A673 (cell line): Measurements from ENCODE around the gene PRRT1. TPM values are rescaled to one million over a fixed set of nuclear protein-coding genes. Genes with fewer than 3 reads are reported as not detected.

Experiments
- BruUV-seq: library from RNA; stranded (reverse); fragments of 400-500 nt; replicated peaks from 2 replicates; lab custom pipeline; 2021; lab: Mats Ljungman, UMichigan
- CTCF ChIA-PET: fragments of 300-600 bp; sonication (Branson Sonifier 250); formaldehyde crosslinking; loops from one replicate; lab custom pipeline; 2022; ENCODE audit warnings: antibody characterized with exemption; lab: Charles Lee
- POLR2A ChIA-PET: fragments of 300-600 bp; sonication (Branson Sonifier 250); formaldehyde crosslinking; loops from one replicate; lab custom pipeline; 2022; ENCODE audit warnings: antibody characterized with exemption; ENCODE audit not compliant: low non-redundant PET; lab: Charles Lee
- DNase-seq: peaks from one replicate; pipeline ENCODE4 v3.0.0-alpha.2; 2015; ENCODE audit warnings: low spot score
- H3K27ac ChIP-seq: fragments of 200-600 bp; sonication (generic); 2 replicates; pipeline ENCODE4 v1.5.1; 2016; ENCODE audit warnings: mixed run types, low read depth, mild to moderate bottlenecking, mixed read lengths, antibody characterized with exemption, low read length; ENCODE audit not compliant: poor library complexity, severe bottlenecking
- H3K27me3 ChIP-seq: fragments of 200-600 bp; sonication (generic); replicated peaks from 2 replicates; pipeline ENCODE4 v1.6.1; 2017; ENCODE audit warnings: mixed run types, low read depth, mild to moderate bottlenecking, mixed read lengths, antibody characterized with exemption, low read length; ENCODE audit not compliant: insufficient read depth, poor library complexity
- H3K36me3 ChIP-seq: fragments of 200-600 bp; sonication (generic); 2 replicates; pipeline ENCODE4 v1.6.1; 2016; ENCODE audit warnings: mixed run types, mild to moderate bottlenecking, mixed read lengths, antibody characterized with exemption, low read length; ENCODE audit not compliant: insufficient read depth, poor library complexity, severe bottlenecking
- H3K4me1 ChIP-seq: fragments of 200-600 bp; sonication (generic); 2 replicates; pipeline ENCODE4 v1.6.1; 2017; ENCODE audit warnings: mixed run types, mild to moderate bottlenecking, mixed read lengths, antibody characterized with exemption, low read length; ENCODE audit not compliant: insufficient read depth, poor library complexity, severe bottlenecking
- H3K4me3 ChIP-seq: fragments of 200-600 bp; sonication (generic); 2 replicates; pipeline ENCODE4 v1.5.1; 2016; ENCODE audit warnings: low read depth, mixed run types, mild to moderate bottlenecking, mixed read lengths, low read length; ENCODE audit not compliant: poor library complexity, severe bottlenecking
- H3K9me3 ChIP-seq: fragments of 200-600 bp; sonication (generic); 2 replicates; pipeline ENCODE4 v1.6.1; 2016; ENCODE audit warnings: mixed run types, low read depth, mild to moderate bottlenecking, mixed read lengths, antibody characterized with exemption, low read length; ENCODE audit not compliant: poor library complexity, severe bottlenecking
- CTCF ChIP-seq: fragments of 300-800, 200-600 bp; sonication (generic); conservative IDR thresholded peaks from 2 replicates; pipeline ENCODE4 v1.5.1; 2017; ENCODE audit warnings: low read depth, mild to moderate bottlenecking, antibody characterized with exemption, low read length, moderate library complexity, mixed read lengths
- EZH2 ChIP-seq: fragments of 200-600 bp; sonication (generic); IDR thresholded peaks from 2 replicates; pipeline ENCODE4 v1.6.1; 2017; ENCODE audit warnings: borderline replicate concordance, low read depth, mild to moderate bottlenecking, mixed read lengths, antibody characterized with exemption, low read length; ENCODE audit not compliant: poor library complexity, severe bottlenecking
- intact Hi-C: fragments of 100-400 bp; cut with micrococcal nuclease; formaldehyde crosslinking; loops from one replicate; pipeline ENCODE4 v1.10.0; 2022; ENCODE audit not compliant: unreplicated experiment
- total RNA-seq: library from RNA; stranded (reverse); gene quantifications from 2 replicates; pipeline ENCODE4 v1.2.3, GENCODE V29; 2021

Gene PRRT1
- total RNA-seq, 1 experiment from 2014 or later: 4.5 TPM

GRCh38 chr6:32113386-32114352 is 38.1 kb downstream of the PRRT1 start:
- intact Hi-C loops: no loop called here
- no TSS peak for BruUV-seq
- Histone ChIP-seq H3K4me3 (no peak overlapping the region), H3K36me3 (peaks cover 22% of the 10 kb centered on the region), H3K4me1 (peaks cover 3% of the 10 kb centered on the region), H3K27me3 (peaks cover 5% of the 10 kb centered on the region), H3K9me3 (no peaks in the 10 kb centered on the region), H3K27ac (no peak overlapping the region)
- ChIA-PET POLR2A (no interaction called here), CTCF (no interaction called here)
- TF ChIP-seq CTCF: no peak
- no peak for TF ChIP-seq EZH2
- no peak for DNase-seq

GRCh38 chr6:32112431-32112980 is 39.2 kb downstream of the PRRT1 start:
- Histone ChIP-seq H3K27me3 (peaks cover 5% of the 10 kb centered on the region), H3K4me3 (no peak overlapping the region), H3K4me1 (peaks cover 11% of the 10 kb centered on the region), H3K27ac (no peak overlapping the region), H3K9me3 (no peaks in the 10 kb centered on the region), H3K36me3 (peaks cover 11% of the 10 kb centered on the region)
- intact Hi-C loops: no loop called here
- DNase-seq: no peak
- TF ChIP-seq CTCF (no peak), EZH2 (no peak)
- CTCF ChIA-PET: no interaction called here
- no TSS peak for BruUV-seq
- POLR2A ChIA-PET: no interaction called here

- TF ChIP-seq EZH2 (no peak), CTCF (no peak)
- no peak overlapping the region for H3K27ac ChIP-seq
- peaks cover 2% of the 10 kb centered on the region for H3K36me3 ChIP-seq
- H3K4me1 ChIP-seq: peaks cover 14% of the 10 kb centered on the region
- ChIA-PET POLR2A (no interaction called here), CTCF (no interaction called here)
- H3K4me3 ChIP-seq: no peak overlapping the region
- DNase-seq: no peak
- no peaks in the 10 kb centered on the region for H3K9me3 ChIP-seq
- BruUV-seq: no TSS peak
- peaks cover 5% of the 10 kb centered on the region for H3K27me3 ChIP-seq
- intact Hi-C loops: no loop called here
Observed at GRCh38 chr6:32111424-32112066, 40.2 kb downstream of the PRRT1 start.
